Stimulated activated CD4-positive, alpha-beta T cell treated with anti-CD3 and anti-CD28 coated beads, Interleukin-12 subunit alpha, Interleukin-12 subunit beta, amount 100 ng/mL, for 48 hours (primary cell): ENCODE measurements around the gene PPP1R18.
"Not testable (repeated sequence)": the region's sequence is repeated elsewhere in the genome, so short reads cannot be mapped to it uniquely, and the experiment has no call there.

Experiments
- DNase-seq, 3 donors: peaks; one replicate each; pipeline ENCODE4 v3.0.0-alpha.2; 2020; ENCODE audit warnings: low read depth in 2 of 3, low spot score in 1 of 3

The PPP1R18 gene

DNA sequence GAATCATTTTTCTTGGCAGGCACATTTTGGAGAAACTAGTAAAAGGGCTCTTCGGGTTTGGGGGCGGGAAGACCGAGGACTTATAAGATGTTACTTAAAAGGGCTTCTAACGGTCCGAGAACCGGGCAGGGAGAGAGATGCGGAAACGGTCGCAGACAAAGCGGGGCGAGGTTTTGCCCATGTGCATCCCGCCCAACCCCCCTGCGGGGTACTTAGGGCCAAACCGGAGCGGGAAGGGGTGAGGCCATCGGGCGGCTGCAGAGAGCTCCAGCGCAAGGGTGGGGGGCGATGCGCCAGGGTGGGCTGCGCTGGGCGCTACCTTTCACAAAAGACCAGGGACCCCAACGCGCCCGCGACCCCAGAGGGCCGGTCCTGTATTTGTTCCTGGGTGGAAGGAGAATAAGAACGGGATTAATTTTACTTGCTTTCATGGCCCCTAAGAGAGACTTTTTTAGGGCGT is 34.3 kb upstream of the PPP1R18 start:
- peak; percentile 49 to 62 (median 61) for DNase-seq

DNA sequence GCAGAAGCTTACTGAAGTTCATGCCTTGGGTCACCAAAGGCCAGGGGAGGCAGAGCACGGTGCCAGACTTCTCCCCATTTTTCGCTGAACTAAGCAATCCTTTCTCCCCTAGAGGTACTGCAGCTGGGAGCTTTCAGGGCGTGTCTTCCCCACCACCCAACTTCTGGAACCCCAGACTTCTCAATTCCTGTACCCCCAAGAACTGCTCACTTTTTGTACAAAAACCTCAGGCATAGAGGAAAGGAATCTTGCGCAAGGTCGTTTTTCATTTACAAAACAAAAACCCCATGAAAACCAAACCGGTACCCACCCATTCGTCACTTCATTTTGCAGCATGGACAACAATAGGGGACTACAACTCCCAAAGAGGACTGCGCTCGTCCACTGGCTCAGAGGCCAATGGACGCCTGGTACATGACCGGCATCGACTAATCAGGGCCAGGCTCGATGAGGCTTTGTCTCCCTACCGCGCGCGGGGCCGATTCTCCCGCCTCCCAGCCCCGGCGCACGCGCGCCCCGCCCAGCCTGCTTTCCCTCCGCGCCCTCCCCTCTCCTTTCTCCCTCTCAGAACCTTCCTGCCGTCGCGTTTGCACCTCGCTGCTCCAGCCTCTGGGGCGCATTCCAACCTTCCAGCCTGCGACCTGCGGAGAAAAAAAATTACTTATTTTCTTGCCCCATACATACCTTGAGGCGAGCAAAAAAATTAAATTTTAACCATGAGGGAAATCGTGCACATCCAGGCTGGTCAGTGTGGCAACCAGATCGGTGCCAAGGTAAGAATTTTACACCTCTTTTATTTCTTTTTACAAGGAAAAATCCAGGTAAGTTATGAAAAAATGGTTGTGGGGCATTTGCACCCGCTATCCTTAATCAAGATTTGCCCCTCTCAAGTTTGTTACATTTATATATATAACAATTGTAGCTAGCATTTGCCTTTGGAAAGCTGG is 33.6 kb upstream of the PPP1R18 start, which contains the start of gene TUBB:
Gene TUBB (plus strand): TSS at position 562 of the 947 bp plus-strand sequence. CDS start 155 bp downstream, at position 717.
- peak; percentile 92 to 94 (median 93) for DNase-seq

DNA sequence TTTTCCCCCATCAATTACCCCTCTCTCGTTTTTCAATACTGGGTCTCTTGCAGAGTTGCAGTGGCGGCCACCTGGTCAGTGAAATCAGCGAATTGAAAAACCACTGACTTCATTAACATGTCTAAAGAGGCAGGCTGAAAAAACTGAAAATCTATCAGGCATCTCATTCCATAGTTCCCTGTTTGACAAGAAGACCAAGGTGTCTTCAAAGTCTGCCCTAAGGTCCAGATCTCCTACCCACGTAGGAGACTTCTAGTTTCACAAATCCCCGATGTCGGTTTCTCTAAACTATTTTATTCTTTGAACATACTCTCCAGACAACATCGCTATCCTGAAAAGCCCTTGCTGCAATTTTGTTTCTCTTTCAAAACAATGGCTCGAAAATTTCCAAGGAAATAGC is 32.9 kb upstream of the PPP1R18 start:
- no peak for DNase-seq

DNA sequence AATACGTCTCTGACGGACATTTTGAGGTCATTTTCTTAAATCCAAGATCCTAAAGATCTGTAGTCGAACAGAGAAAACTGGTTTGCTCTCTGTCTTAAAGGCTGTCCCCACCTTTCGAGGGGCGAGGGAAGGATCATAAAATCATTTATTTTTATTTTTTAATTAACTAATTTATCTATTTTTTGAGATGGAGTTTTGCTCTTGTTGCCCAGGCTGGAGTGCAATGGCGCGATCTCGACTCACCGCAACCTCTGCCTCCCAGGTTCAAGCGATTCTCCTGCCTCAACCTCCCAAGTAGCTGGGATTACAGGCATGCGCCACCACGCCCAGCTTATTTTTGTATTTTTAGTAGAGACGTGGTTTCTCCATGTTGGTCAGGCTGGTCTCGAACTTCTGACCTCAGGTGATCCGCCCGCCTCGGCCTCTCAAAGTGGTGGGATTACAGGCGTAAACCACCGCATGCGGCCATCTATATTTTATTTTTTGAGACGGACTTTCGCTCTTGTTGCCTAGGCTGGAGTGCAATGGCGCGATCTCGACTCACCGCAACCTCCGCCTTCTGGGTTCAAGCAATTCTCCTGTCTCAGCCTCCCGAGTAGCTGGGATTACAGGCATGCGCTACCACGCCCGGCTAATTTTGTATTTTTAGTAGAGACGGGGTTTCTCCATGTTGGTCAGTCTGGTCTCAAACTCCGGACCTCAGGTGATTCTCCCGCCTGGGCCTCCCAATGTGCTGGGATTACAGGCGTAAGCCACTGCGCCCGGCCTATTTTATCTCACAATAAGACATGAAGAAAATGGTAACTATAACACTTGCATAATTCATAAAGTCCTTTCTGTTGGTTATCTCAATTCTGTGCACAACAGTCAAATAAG is 31.6 kb upstream of the PPP1R18 start:
- not testable (repeated sequence) for DNase-seq

DNA sequence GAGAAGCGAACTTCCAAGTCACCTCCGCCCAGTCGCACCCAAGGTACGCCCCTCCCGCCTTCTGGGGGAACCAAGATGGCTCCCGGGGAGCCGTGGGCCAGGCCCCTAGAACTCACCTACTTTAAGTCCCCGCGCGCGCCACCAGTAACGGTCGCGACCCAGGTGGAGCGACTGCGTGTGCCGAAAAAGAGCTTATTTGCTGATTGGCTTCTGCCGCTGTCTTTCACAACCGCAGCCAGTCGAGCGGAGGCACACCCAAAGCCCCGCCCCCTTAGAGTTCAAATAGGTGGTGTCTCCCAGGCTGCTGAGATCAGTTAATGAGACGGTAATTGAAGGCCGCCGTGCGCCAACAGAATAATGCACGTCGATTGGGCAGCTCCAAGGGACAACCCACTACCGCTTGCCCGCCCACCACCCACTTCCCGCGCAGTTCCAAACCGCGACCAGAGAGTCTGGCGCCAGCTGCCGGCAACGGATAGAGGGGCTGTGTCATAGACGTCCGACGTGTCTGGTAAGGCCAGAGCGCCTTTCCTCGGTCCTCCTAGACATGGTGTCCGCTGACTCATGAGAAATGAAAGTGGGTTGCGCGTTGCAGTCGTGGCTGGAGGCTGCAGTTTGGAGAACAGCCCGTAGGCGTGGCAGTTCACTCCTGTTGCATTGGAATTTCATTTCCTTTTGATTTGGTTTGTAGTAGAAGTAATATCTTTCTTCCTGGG is 30.8 kb upstream of the PPP1R18 start, which contains the start of gene MDC1:
Gene MDC1 (minus strand): TSS at position 153 of the 716 bp plus-strand sequence. CDS start 2,106 bp downstream, outside the sequence.
- DNase-seq = peak; percentile 98 to 100 (median 99)

DNA sequence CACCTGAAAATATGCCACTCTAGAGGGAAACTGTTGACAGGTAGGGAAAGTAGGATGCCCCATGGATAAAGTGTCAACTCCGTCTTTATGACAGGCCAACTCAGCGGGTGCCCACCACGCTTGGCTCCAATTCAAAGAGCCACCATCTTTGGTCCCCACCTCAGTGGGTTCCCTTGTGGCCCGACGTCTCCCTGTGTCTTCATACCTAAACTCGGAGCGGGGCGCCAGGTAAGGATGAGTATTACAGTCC is 30.4 kb upstream of the PPP1R18 start:
- DNase-seq = no peak

DNA sequence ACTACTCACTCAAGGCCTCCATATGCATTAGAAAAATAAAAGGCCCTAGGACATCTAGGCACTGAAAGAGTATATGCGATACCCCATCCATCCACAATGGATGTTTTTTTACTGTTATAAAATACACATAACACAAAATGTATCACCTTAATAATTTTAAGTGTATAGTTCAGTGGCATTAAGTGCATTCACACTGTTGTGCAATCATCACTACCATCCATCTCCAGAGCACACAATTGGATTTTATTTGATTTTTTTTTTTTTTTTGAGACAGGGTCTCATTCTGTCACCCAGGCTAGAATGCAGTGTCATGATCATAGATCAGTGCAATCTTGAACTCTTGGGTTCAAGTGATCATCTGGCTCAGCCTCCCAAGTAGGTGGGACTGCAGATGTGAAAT is 27.8 kb upstream of the PPP1R18 start:
- no peak for DNase-seq

DNA sequence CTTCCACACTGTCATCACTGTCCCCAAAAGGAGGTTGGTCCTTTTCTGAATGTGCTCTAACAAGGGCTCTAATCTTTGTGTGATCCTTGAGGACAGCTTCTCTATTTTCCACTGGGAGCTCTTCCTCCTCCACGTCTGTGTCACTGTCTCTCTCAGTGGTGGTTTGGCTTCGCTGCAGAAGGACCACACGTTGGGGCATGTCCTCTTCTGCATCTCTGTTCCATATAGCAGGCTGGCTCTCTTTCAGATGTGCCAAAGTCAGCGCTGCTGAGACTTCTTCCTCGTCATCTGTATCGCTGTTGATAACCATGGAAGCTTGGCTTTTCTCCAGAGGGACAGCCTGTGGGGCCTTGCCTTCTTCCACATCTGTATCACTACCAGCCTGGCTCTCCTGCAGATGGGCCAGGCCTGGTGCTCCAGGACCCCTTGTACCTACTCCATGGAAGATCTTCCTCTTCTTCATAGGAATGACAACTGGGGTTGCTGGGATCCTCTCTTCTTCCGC is 26.0 kb upstream of the PPP1R18 start:
- DNase-seq = no peak

DNA sequence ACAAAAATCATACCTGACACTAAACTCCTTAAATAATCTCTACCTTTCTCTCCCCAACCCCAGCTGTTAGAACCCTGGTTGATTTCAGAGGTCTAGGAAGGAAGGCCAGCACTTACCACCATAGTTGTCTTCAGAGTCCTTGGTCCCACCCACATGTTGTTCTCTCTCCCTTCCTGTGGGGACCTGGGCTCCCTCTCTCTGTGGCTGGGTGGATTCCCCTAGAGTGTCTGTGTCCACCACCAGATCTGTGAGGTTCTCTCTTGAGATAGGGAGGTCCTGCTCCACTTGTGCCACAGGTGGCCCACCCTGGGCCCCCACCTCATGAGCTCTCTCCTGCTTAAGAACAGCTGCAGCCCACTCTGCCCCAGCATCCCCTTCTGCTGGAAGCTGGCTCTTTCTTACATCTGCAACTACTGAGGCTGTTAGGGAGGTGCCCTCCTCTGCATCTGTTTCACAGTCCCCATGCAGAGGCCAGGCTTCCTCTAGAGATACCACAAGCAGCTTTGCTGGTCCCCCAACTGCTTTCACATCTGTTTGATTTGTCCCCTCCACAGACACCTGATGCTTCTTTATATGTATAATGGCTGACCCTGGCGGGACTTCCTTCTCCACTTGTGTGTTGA is 25.4 kb upstream of the PPP1R18 start:
- DNase-seq = no peak

DNA sequence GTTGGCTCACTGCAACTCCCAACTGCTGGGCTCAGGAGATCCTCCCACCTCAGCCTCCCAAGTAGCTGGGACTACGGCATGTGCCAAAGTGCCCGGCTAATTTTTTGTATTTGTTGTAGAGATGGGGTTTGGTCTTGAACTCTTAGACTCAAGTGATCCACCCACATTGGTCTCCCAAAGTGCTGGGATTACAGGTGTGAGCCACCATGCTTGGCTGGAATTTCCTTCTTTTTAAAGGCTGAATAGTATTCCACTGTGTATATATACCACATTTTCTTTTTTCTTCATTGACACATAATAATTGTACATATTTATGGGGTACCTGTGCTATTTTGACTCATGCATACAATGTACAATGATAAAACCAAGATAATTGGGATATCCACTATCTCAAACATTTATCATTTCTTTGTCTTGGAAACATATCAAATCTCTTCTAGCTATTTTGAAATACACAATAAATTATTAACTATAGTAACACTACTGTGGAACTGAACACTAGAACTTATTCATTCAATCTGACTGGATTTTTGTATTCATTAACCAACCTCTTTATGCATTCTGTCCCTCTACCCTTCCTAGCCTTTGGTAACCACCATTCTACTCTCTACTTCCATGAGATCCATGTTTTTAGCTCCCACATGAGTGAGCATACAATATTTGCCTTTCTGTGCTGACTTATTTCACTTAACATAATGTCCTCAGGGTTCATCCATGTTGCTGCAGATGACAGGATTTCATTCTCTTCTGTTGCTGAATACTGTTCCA is 22.8 kb upstream of the PPP1R18 start:
- DNase-seq = no peak

DNA sequence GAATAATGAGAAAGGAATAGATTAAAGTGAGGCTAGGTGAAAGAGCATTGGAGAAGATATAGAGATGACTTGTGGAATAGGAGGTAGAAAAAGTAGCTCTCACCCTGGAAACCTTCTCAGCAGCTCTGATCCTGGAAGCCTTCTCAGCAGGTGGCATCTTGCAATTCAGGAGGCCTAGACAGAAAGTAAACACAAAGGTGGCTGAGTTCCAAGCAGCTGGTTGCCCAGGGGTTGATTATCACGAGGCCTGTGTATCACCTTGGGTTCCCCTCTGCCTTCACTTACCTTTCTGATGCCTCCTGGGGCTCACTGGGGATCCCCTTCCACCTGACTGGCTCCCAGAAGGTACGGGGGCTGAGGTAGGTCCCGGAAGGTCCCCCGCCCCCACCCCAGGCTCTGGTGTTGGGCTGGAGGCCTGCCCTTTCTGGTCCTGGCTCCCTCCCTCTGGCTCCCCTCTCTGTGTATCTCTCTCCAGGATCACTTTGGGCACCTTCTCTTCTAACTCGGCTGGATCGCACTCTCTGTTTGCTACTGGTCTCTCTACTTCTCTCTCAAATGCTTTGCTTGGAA is 20.9 kb upstream of the PPP1R18 start:
- no peak for DNase-seq

DNA sequence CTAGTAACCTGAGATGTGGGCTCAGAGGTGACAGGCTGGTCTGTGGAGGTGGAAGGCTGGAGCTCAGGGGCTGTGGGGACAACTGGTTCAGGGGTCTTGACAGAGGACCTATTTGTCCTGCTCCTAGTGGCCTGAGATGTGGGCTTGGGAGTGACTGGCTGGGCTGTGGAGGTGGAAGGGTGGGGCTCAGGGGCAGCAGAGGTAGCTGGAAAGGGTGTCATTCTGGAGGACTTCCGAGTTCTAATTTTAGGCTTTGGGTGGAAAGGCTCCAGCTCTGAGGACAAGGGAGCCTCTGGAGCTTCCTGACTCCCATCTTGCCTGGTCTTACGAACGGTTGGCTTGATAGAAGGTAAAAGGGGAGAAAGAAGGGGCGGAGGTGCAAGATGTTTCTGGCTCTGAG is 19.2 kb upstream of the PPP1R18 start:
- no peak for DNase-seq

DNA sequence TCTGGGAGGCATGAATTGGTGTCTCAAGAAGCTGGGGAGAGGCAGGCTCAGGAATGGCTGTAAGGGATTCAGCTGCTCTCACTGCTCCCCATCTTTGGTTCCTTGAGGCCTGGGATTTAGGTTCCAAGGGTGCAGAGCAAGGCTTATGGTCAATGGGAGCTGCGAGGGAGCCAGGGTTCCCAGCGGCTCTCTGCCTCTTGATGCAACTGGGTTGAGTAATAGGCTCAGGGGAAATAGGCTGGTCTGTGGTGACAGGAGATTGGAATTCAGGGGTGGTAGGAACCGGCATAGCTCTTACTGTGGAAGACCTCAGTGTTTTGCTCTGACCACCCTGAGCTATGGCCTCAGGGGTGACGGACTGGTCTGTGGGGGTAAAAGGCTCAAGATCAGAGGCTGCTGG is 17.4 kb upstream of the PPP1R18 start:
- no peak for DNase-seq

DNA sequence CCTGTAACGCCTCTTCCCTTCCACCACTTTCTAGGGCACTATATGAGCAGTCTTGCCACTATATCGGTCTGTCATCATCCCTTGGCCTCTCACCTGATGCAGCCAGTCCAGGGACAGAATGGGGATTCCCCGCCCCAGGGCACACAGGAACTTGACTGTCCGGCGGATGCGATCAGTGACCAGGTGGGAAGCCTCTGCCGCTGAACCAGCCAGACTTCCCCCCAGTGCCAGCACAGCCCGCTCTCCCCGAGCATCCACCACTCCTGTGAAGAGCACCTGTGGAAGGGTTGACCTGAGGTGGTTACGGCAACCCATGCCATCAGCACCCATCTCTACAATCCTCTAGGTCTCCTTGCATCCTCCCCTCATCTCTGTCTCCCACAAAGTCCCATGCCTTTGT is 16.6 kb upstream of the PPP1R18 start:
- no peak for DNase-seq

DNA sequence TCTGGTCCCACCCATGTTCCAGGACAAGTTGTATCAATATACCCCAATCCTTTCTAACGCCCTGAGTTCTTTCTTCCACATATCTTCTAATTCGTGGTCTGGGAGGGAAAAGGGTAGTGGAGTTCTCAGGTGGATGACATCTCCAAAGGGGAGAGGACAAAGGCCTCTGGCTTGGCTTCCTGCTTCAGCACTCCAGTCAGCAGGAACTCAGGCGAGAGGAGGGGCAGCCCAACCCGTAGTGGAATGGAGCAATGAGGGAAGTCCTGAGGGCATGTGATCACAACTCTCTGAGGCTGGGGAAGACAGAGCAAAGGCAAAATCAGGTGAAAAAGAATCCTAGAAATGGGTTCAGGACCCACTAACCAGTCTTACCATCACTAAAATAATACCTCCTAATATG is 13.9 kb upstream of the PPP1R18 start:
- no peak for DNase-seq

DNA sequence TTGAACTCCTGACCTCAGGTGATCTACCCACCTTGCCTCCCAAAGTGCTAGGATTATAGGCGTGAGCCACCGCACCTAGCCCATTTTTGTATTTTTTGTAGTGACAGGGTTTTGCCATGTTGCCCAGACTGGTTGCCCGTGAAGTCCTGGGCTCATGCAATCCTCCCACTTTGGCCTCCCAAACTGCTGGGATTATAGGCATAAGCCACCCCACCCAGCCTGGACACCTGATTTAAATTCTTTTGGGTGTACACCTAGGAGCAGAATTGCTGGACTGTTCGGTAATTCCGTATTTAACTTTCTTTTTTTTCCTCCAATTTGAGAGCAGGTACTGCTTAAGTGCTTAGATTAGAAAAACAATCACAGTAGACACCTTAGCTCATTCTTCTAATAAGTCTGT is 10.0 kb upstream of the PPP1R18 start:
- no peak for DNase-seq

DNA sequence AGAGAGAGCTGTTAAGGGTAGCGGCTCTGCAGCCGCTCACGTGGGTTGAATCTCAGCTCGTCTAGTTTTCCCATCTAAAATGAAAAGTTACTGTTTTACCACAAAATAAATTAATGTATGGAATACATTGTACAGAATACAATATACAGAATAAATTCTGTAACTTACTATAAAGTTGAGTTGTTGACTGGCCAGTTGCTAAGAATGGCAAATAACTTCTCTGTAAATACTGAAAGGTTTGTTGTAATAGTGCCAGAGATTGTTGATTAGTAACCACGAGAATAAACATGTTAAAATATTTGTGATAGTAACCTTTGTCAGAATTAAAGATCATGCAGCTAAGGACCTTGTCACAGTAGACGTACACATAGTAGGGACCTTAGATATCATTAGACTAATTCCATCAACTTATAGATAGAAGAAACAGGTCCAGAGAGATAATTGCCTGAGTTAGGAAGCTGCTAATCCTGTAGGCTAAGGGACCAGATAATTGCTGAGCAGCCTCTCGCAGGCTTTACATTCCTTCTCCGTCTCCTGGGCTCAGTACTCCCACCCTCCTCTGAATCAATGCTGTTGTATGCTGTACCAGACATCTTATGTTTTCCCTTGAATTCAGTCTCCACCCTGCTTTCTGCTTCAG is 4.9 kb upstream of the PPP1R18 start:
- no peak for DNase-seq

DNA sequence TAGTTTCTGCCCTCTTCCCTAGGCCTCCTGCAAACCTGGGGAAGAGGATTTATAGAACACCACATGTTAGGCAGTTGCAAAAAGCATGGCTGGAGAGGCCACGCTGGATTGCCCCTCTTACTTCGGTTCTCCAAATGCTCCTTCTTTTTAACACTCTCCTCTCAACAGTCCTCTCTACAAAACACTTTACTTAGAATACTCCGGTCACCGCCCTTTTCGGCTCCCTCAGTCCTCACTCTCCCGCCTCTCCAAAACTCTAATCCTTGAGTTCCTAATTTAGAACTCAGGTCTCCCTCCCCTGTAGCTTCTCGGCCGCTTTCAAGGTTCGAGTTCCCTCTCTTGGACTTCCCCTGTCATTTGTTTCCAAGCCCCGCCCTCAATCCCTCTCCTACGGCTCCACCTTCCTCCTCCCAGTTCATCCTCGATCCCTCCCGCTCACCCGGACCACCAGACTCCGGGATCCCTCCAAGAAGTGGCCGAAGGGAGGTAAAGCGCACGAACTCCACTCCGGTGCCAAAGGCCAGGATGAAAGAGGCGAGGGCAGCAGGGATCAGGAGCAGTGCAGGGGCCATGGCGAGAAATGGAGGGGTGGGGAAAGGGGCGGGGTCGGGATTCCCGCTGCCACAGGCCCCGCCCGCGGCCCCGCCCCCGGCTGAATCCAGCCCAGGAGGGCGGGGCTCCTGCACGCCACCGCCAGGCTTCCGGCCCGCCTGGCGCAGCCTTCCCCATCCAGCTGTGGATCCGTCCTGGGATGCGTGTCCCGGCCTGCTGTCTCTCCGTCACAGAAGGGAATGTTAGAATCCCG is 4.2 kb upstream of the PPP1R18 start, which contains the start of gene NRM:
Gene NRM (minus strand): TSS at position 582 of the 805 bp plus-strand sequence. CDS start 10 bp downstream, at position 572.
- DNase-seq = peak in 2 of 3 donors; percentile 65 to 79
